Measurements from ENCODE around the gene TGFBR3.

DNA sequence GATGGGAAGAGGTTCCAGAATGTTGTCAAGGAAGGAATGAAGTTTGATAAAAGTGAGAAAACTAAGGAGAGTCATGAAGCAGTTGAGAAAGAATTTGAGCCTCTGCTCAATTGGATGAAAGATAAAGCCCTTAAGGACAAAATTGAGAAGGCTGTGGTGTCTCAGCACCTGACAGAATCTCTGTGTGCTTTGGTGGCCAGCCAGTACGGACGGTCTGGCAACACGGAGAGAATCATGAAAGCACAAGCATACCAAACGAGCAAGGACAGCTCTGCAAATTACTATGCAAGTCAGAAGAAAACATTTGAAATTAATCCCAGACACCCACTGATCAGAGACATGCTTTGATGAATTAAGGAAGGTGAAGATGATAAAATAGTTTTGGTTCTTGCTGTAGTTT lies 242.5 kb downstream of the TGFBR3 start:
- TF ChIP-seq EZH2 (IDR thresholded peaks at IDR 0.05; ENCODE audit: insufficient read depth, poor library complexity, severe bottlenecking) (no peak), EZH2phosphoT487 (IDR thresholded peaks at IDR 0.05; ENCODE audit: insufficient read depth, low read depth) (no peak)

Measured in GM23248 (cell line).